ENCODE results near the gene APBA2. TPM values are rescaled to one million over a fixed set of nuclear protein-coding genes. Genes with fewer than 3 reads are reported as not detected.

The APBA2 gene
- total RNA-seq, 2 donors from 2014 or later = 11.8 to 16.4 TPM

GRCh38 chr15:29087521-29088285 lies 201.9 kb downstream of the APBA2 start:
- no peak for ATAC-seq
- peak overlapping the region in 1 of 2 donors; percentile 4 for H3K27ac Mint-ChIP-seq
- H3K9me3 Mint-ChIP-seq = peaks cover 0 to 9% of the 10 kb centered on the region in 2 donors
- peak in 1 of 2 donors; percentile 38 for DNase-seq (ENCODE audit: low spot score in 2 of 2)
- peaks cover 4 to 6% of the 10 kb centered on the region in 2 donors for H3K36me3 Mint-ChIP-seq

DNA sequence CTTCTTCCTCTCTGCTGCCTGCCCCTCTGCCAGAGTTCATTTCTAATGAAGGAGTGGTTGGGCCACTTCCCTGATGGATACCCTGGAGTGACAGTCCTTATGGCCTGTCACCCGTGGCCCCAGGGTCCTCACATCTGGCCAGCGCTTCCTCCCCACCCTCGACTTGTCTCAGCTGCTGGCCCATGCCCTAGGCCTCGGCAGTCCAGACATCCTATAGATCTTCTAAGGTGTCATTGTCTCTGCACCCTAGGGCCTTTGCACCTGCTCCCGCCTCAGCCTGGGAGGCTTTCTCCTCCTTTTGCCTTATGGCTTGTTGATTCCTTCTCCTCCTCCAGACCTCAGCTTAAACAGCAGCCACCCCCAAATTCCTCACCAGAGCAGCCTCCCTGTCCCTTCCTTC lies 202.9 kb downstream of the APBA2 start:
- ATAC-seq (no peak), DNase-seq (ENCODE audit: low spot score in 2 of 2) (peak in 1 of 2 donors; percentile 50)
- H3K36me3 Mint-ChIP-seq = peaks cover 4 to 6% of the 10 kb centered on the region in 2 donors
- no peak overlapping the region for H3K27ac Mint-ChIP-seq
- peaks cover 0 to 9% of the 10 kb centered on the region in 2 donors for H3K9me3 Mint-ChIP-seq

DNA sequence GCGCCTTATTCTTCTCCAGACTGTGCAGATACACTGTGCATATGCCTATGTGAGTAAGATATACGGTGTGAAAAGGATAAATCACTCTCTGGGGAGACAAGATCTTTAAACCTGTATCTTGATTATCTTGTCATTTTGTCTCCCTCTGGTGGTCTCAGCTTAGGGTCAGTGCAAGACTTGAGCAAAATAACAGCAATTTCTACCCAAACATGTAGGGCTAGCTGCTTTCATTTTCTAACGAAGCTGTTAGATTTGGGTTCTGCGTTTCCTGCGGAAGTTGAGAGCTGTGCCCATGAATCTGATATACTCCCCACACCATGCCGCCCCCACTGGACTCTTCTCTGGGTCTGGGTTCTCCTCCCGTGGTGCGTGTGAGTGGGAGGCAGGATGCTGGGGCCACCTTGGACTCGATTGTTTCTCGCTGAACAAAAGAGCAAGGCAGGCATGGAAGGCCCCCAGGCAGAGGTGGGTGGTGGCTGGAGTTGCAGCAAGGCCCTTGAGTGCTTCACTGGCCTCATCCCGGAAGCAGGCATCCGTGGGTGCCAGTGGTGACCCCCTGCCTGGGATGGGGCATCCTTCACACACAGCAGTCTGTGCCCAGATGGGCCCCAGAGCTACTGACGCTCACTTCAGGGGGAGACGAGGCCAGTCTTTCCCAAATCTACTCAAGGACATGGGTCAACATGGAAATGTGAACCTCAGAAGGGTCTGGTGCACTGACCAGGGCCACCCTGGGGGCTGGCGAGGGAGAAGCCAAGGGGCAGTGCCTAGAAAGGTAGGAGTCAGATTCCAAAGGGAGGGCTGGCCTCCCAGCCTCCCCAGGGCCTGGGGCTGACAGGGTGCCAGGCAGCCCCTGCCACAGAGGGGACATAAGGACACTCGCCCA lies 204.2 kb downstream of the APBA2 start:
- peaks cover 0 to 4% of the 10 kb centered on the region in 2 donors for H3K9me3 Mint-ChIP-seq
- H3K27ac Mint-ChIP-seq = peak overlapping the region; percentile 36 to 89
- ATAC-seq (peak; percentile 59 to 68), DNase-seq (ENCODE audit: low spot score in 2 of 2) (no peak)
- no peaks in the 10 kb centered on the region for H3K36me3 Mint-ChIP-seq

GRCh38 chr15:29090617-29091466 lies 205.1 kb downstream of the APBA2 start:
- no peaks in the 10 kb centered on the region for H3K36me3 Mint-ChIP-seq
- DNase-seq (ENCODE audit: low spot score in 2 of 2) (peak; percentile 60 to 71), ATAC-seq (peak; percentile 59 to 71)
- peak overlapping the region; percentile 72 to 89 for H3K27ac Mint-ChIP-seq
- no peaks in the 10 kb centered on the region for H3K9me3 Mint-ChIP-seq

DNA sequence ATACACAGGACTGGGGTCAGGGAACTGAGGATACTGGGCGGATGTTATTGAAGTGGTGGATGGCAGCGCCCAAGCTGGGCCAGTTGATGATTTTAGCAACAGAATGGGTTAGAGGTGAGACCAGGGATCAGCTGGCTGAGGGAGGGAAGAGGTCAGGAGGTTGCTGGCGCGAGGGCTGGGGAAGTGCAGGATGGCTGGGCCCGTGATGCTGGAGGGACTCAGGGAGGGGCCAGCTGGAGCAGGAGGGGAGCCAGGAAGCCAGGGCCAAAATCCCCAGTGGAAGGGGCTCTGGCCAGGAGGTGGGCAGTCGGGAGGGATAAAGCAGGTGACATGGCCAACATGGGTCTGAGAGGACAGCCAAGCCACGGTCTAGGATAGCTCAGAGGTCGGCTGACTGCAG lies 205.9 kb downstream of the APBA2 start:
- ATAC-seq (no peak), DNase-seq (ENCODE audit: low spot score in 2 of 2) (peak in 1 of 2 donors; percentile 26)

GRCh38 chr15:29092376-29093064 lies 206.7 kb downstream of the APBA2 start:
- Mint-ChIP-seq H3K27ac (peak overlapping the region; percentile 2 to 66), H3K36me3 (no peaks in the 10 kb centered on the region), H3K9me3 (no peaks in the 10 kb centered on the region)
- ATAC-seq (no peak), DNase-seq (ENCODE audit: low spot score in 2 of 2) (peak in 1 of 2 donors; percentile 30)

More for the DNA sequence above, 205.9 kb downstream of the APBA2 start:
- H3K27ac Mint-ChIP-seq = no peak overlapping the region
- no peaks in the 10 kb centered on the region for H3K9me3 Mint-ChIP-seq
- no peaks in the 10 kb centered on the region for H3K36me3 Mint-ChIP-seq

- no peaks in the 10 kb centered on the region for H3K9me3 Mint-ChIP-seq
- no peak for ATAC-seq
Observed at GRCh38 chr15:29093065-29093435, 207.3 kb downstream of the APBA2 start.

GRCh38 chr15:29093696-29094343 lies 208.0 kb downstream of the APBA2 start:
- H3K36me3 Mint-ChIP-seq = no peaks in the 10 kb centered on the region
- ATAC-seq (no peak), DNase-seq (ENCODE audit: low spot score in 2 of 2) (peak in 1 of 2 donors; percentile 45)
- peak overlapping the region; percentile 55 to 68 for H3K27ac Mint-ChIP-seq
- H3K9me3 Mint-ChIP-seq = no peaks in the 10 kb centered on the region

More at GRCh38 chr15:29093065-29093435, 207.3 kb downstream of the APBA2 start:
- no peak for DNase-seq (ENCODE audit: low spot score in 2 of 2)
- H3K27ac Mint-ChIP-seq = peak overlapping the region in 1 of 2 donors; percentile 2
- no peaks in the 10 kb centered on the region for H3K36me3 Mint-ChIP-seq

GRCh38 chr15:29094711-29095110 lies 208.9 kb downstream of the APBA2 start:
- peak overlapping the region; percentile 55 to 58 for H3K27ac Mint-ChIP-seq
- no peaks in the 10 kb centered on the region for H3K36me3 Mint-ChIP-seq
- no peak for DNase-seq (ENCODE audit: low spot score in 2 of 2)
- H3K9me3 Mint-ChIP-seq = no peaks in the 10 kb centered on the region
- ATAC-seq = no peak

- ATAC-seq = no peak
- no peak for DNase-seq (ENCODE audit: low spot score in 2 of 2)
- Mint-ChIP-seq H3K27ac (peak overlapping the region in 1 of 2 donors; percentile 34), H3K36me3 (no peaks in the 10 kb centered on the region), H3K9me3 (no peaks in the 10 kb centered on the region)
Observed at GRCh38 chr15:29095746-29096145, 210.0 kb downstream of the APBA2 start.

DNA sequence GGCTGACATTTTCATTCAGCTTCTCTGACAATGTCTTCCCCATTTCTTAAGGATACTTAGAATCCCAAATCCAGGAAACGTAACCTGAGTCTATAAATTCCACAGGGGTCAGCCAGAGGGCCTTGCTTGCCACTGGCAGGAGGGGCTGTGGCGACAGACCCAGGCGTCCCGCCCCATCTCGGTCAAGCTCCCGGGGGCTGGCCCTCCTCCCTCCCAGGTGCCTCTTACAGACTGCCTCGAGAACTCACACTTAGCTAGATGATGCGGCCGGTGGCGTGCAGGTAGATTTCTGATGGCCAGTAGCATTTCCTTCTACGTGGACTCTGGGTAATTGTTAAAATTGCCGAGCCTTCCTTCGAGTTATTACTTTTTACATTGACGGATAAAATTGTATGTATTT lies 211.4 kb downstream of the APBA2 start:
- H3K27ac Mint-ChIP-seq = no peak overlapping the region
- ATAC-seq (no peak), DNase-seq (ENCODE audit: low spot score in 2 of 2) (no peak)
- H3K36me3 Mint-ChIP-seq = no peaks in the 10 kb centered on the region
- no peaks in the 10 kb centered on the region for H3K9me3 Mint-ChIP-seq

GRCh38 chr15:29097971-29098370 lies 212.2 kb downstream of the APBA2 start:
- no peaks in the 10 kb centered on the region for H3K36me3 Mint-ChIP-seq
- H3K27ac Mint-ChIP-seq = no peak overlapping the region
- H3K9me3 Mint-ChIP-seq = no peaks in the 10 kb centered on the region
- no peak for ATAC-seq
- DNase-seq (ENCODE audit: low spot score in 2 of 2) = no peak

DNA sequence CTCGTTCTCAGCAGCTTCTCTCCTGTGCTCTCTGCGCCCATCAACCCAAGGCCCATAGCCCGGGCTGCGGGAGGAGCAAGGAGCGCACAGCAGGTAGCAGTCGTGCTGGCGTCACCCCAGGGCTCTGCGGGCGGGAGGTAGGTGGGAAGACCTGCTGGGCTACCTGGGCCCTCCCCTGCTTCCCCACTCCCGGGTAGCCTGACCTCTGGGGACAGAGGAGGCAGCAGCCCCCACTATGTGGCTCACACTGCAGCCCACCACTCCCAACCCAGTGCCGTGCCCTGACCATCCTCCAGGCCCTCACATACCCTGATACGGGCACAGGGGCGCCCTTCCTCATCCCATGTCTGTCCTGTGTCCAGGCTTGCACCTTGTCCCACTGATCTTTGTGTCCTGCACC lies 212.9 kb downstream of the APBA2 start:
- H3K36me3 Mint-ChIP-seq = no peaks in the 10 kb centered on the region
- ATAC-seq (no peak), DNase-seq (ENCODE audit: low spot score in 2 of 2) (no peak)
- no peaks in the 10 kb centered on the region for H3K9me3 Mint-ChIP-seq
- peak overlapping the region in 1 of 2 donors; percentile 64 for H3K27ac Mint-ChIP-seq

DNA sequence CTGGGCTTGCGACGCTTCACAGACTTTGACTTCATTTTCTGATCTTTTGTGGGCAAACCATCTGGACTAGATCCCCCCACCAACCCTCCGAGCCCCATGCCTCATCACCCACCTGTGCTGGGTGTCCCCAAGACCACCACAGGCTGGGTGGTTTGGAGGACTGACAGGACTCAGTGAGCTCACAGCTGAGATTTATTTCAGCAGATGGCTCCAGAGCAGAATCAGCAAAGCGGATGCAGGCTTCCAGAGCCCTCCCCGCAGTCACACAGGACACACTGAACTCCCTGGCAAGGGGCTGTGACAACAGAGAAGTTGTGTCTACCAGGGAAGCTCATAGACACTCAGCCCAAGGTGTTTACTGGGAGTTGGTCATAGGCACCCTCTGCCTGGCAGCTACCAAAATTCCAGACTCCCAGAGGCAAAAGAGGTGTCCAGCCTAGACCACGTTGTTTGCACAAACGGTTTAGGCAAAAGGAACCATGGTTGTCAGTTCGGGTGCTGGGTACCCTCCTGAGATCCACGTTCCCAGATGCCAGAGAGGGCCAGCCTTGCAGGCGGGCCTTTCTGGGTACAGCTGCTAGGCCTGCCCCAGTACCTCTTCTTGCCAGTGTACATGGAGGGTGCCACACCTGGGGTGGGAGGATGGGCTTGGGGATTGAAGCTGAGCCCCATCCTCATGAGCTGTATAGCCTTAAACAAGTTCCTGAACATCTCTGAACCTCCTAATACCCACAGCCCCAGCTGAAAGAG lies 213.5 kb downstream of the APBA2 start:
- ATAC-seq (no peak), DNase-seq (ENCODE audit: low spot score in 2 of 2) (no peak)
- Mint-ChIP-seq H3K27ac (peak overlapping the region; percentile 37 to 64), H3K9me3 (no peaks in the 10 kb centered on the region), H3K36me3 (no peaks in the 10 kb centered on the region)

DNA sequence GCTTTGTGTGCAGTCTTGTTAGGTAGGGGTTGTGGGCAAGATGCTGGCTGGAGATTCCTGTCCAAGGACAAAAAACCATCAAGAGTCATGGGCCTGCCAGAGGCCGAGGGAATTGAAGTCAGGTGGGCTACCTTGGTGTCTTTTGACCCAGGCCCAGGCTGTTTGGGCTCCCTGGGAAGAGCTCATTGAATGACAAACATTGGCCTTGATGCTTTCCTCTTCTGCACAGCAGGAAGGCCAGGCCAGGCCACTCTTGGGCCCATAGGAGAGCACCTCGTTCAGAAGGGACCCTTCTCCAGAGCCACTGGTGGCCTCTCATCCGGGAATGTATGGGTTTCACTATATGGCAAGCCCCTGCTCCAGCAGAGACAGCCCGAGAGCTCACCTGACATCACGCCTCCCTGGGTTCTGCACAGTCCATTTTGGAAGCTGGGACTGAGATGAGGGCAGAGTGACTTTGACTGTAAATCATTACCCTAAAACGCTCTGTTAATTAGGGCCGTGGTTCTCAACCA lies 214.8 kb downstream of the APBA2 start:
- ATAC-seq (no peak), DNase-seq (ENCODE audit: low spot score in 2 of 2) (no peak)
- Mint-ChIP-seq H3K9me3 (no peaks in the 10 kb centered on the region), H3K27ac (no peak overlapping the region), H3K36me3 (no peaks in the 10 kb centered on the region)

Measured in activated naive CD4-positive, alpha-beta T cell treated with anti-CD3 and anti-CD28 coated beads, Interleukin-2, amount 50 U/mL, for 72 hours (primary cell).